HepG2 (cell line): ENCODE results near the gene MARS1. TPM values are rescaled to one million over a fixed set of nuclear protein-coding genes. Genes with fewer than 3 reads are reported as not detected.
A peak's percentile ranks its signal among the peaks of the same experiment; 100 is the strongest.

ENCODE experiments used
- ASH2L ChIP-seq: fragments of 300-600, 200-600 bp; sonication (generic); IDR thresholded peaks from 2 replicates; pipeline ENCODE4 v1.7.0; 2017; ENCODE audit warnings: low read depth, mild to moderate bottlenecking, moderate library complexity, mixed read lengths, low read length; ENCODE audit not compliant: insufficient read length
- ATM ChIP-seq: fragments of 450-650 bp; IDR thresholded peaks from 2 replicates; pipeline ENCODE4 v1.7.1; 2017; ENCODE audit warnings: mild to moderate bottlenecking, borderline replicate concordance
- EED ChIP-seq: sonication (generic); formaldehyde crosslinking; IDR thresholded peaks from 2 replicates; pipeline ENCODE4 v1.5.0; 2020; ENCODE audit warnings: mild to moderate bottlenecking, missing genetic modification reagents
- HHEX ChIP-seq: IDR thresholded peaks from 2 replicates; pipeline ENCODE4 v1.6.1; 2016; ENCODE audit warnings: control low read depth
- HNRNPLL ChIP-seq: fragments of 200-400 bp; formaldehyde crosslinking; IDR thresholded peaks from 2 replicates; pipeline ENCODE4 v1.6.1; 2017; ENCODE audit warnings: mild to moderate bottlenecking, low read depth, low read length; ENCODE audit not compliant: poor library complexity, severe bottlenecking
- MIER2 ChIP-seq: IDR thresholded peaks from 2 replicates; pipeline ENCODE4 v1.6.1; 2016; ENCODE audit warnings: missing biosample characterization, missing genetic modification reagents
- MXI1 ChIP-seq: IDR thresholded peaks from 3 replicates; pipeline ENCODE4 v1.6.1; 2012; ENCODE audit warnings: low read depth, low read length, inconsistent platforms, borderline replicate concordance
- NR2F6 ChIP-seq, 2 experiments: IDR thresholded peaks; 2 replicates each; pipeline ENCODE4 v1.6.1; 2016; ENCODE audit warnings: antibody characterized with exemption in 1 of 2, mild to moderate bottlenecking in 1 of 2
- RAD21 ChIP-seq: fragments of 450-650 bp; formaldehyde crosslinking; IDR thresholded peaks from 2 replicates; pipeline ENCODE4 v1.5.0; 2020; ENCODE audit warnings: mild to moderate bottlenecking
- SAP130 ChIP-seq: IDR thresholded peaks from 2 replicates; pipeline ENCODE4 v1.6.1; 2016; ENCODE audit warnings: low read depth
- SRSF1 ChIP-seq: fragments of 200-400 bp; formaldehyde crosslinking; optimal IDR thresholded peaks from 2 replicates; pipeline ENCODE3; 2017; ENCODE audit warnings: mild to moderate bottlenecking, low read depth, low read length, moderate library complexity
- SRSF4 ChIP-seq: fragments of 200-400 bp; formaldehyde crosslinking; IDR thresholded peaks from one replicate; pipeline ENCODE4 v1.6.1; 2018; ENCODE audit warnings: mild to moderate bottlenecking, low read depth, low read length, moderate library complexity; ENCODE audit not compliant: poor library complexity, severe bottlenecking
- STAG1 ChIP-seq: sonication (generic); formaldehyde crosslinking; IDR thresholded peaks from 2 replicates; pipeline ENCODE4 v1.4.0; 2020; ENCODE audit warnings: missing genetic modification reagents
- YEATS2 ChIP-seq: sonication (generic); formaldehyde crosslinking; IDR thresholded peaks from 2 replicates; pipeline ENCODE4 v1.4.0; 2020; ENCODE audit warnings: missing genetic modification reagents, borderline replicate concordance
- ZNF143 ChIP-seq: sonication (generic); formaldehyde crosslinking; IDR thresholded peaks from 2 replicates; pipeline ENCODE4 v1.4.0; 2020; ENCODE audit warnings: missing genetic modification reagents
- ZNF761 ChIP-seq: sonication (generic); formaldehyde crosslinking; conservative IDR thresholded peaks from 2 replicates; pipeline ENCODE4 v1.4.0; 2020; ENCODE audit warnings: mild to moderate bottlenecking, missing genetic modification reagents
- ZNF768 ChIP-seq: sonication (generic); formaldehyde crosslinking; IDR thresholded peaks from 2 replicates; pipeline ENCODE4 v1.4.0; 2020; ENCODE audit warnings: missing genetic modification reagents
- polyA plus RNA-seq, 8 experiments: library from polyadenylated mRNA; depleted of rRNA in 3 of 8; stranded (reverse) in 7 of 8; unstranded in 1 of 8; fragments of >200 nt; fragmentation: Illumina TruSeq in 4 of 8; extraction: Trizol in 4 of 8; gene quantifications; 2 replicates each; pipeline versions ENCODE4 v1.2.1 to v1.2.3, GENCODE V29; 2011 to 2016; ENCODE audit warnings: low read depth in 4 of 8, missing spikeins in 1 of 8, mixed read lengths in 1 of 8; ENCODE audit not compliant: insufficient read depth in 1 of 8
- total RNA-seq, 5 experiments: library from RNA; depleted of rRNA; stranded (reverse); fragments of >200 nt; fragmentation: Illumina TruSeq; extraction: Trizol; gene quantifications; 2 replicates each; pipeline ENCODE4 v1.2.3, GENCODE V29; 2016; ENCODE audit warnings: low read depth in 1 of 5
- TF ChIP-seq, protein P1 (sequence below): sonication (generic); formaldehyde crosslinking; IDR thresholded peaks from 2 replicates; pipeline ENCODE4 v1.5.0; 2020; ENCODE audit warnings: mild to moderate bottlenecking, missing genetic modification reagents
- TF ChIP-seq, protein P2 (sequence below): sonication (generic); formaldehyde crosslinking; IDR thresholded peaks from 2 replicates; pipeline ENCODE4 v1.4.0; 2020; ENCODE audit warnings: missing genetic modification reagents
- TF ChIP-seq, protein P3 (sequence below): sonication (generic); formaldehyde crosslinking; IDR thresholded peaks from 2 replicates; pipeline ENCODE4 v1.9.0; 2022; ENCODE audit warnings: low read depth, missing genetic modification reagents
- TF ChIP-seq, protein P4 (sequence below): sonication (generic); formaldehyde crosslinking; IDR thresholded peaks from 2 replicates; pipeline ENCODE4 v1.4.0; 2020; ENCODE audit warnings: missing genetic modification reagents
- TF ChIP-seq, protein P5 (sequence below): IDR thresholded peaks from 2 replicates; pipeline ENCODE4 v1.6.1; 2016; ENCODE audit warnings: missing genetic modification reagents, missing compliant biosample characterization

The MARS1 gene
- total and polyA plus RNA-seq, 2 of the 13 experiments (the other 11 are each of a cell fraction or from before 2014, with no cell fraction given): 115 to 181 TPM

DNA sequence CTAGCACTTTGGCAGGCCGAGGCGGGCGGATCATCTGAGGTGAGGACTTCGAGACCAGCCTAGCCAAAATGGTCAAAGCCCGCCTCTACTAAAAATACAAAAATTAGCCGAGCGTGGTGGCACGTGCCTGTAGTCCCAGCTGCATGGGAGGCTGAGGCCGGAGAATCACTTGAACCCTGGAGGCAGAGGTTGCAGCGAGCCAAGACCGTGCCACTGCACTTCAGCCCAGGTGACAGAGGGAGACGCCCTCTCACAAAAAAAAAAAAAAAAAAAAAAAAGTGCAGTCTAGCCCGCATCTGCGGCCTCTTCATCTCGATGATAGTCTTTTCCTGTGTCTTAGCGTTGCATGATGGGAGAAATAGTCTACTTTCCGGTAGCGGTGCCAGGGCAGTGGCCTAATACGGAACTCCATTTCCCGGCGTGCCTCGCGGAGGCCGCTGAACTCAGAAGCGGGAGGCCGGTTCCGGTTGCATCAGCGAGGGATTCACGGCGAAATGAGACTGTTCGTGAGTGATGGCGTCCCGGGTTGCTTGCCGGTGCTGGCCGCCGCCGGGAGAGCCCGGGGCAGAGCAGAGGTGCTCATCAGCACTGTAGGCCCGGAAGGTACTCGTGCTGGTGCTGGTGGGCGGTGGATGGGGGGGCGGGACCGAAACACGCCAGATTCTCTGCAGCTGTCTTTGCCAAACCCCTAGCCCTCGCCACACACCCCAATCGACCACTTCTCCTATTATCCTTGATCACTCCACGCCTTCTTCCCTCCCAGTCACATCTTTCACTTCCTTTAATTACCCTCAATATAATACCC is at the start of gene MARS1 (continued):
- TF ChIP-seq, protein P1, sequence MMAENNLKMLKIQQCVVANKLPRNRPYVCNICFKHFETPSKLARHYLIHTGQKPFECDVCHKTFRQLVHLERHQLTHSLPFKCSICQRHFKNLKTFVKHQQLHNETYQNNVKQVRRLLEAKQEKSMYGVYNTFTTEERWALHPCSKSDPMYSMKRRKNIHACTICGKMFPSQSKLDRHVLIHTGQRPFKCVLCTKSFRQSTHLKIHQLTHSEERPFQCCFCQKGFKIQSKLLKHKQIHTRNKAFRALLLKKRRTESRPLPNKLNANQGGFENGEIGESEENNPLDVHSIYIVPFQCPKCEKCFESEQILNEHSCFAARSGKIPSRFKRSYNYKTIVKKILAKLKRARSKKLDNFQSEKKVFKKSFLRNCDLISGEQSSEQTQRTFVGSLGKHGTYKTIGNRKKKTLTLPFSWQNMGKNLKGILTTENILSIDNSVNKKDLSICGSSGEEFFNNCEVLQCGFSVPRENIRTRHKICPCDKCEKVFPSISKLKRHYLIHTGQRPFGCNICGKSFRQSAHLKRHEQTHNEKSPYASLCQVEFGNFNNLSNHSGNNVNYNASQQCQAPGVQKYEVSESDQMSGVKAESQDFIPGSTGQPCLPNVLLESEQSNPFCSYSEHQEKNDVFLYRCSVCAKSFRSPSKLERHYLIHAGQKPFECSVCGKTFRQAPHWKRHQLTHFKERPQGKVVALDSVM (CRISPR knock-in tag): peak; percentile 98
- TF ChIP-seq MXI1 (peak; percentile 90; the same call in 2 of the 3 replicates), SAP130 (peak; percentile 97), YEATS2 (peak; percentile 92; the same call in 1 of the 2 replicates), SRSF4 (no peak), STAG1 (no peak), ASH2L (peak; percentile 73), EED (peak; percentile 52; the same call in 1 of the 2 replicates), ZNF143 (CRISPR knock-in tag) (peak; percentile 96), ZNF768 (CRISPR knock-in tag) (peak; percentile 56; the same call in 1 of the 2 replicates), ATM (no peak), ZNF761 (peak; percentile 58; the same call in 1 of the 2 replicates), HNRNPLL (peak; percentile 46), HHEX (CRISPR knock-in tag) (no peak), RAD21 (CRISPR knock-in tag) (0 out of 2 replicates have a peak, but pooled peaks have one; percentile 30), MIER2 (CRISPR knock-in tag) (no peak), NR2F6 (IDR thresholded peaks at IDR 0.05) (no peak), NR2F6 (CRISPR knock-in tag; IDR thresholded peaks at IDR 0.05) (no peak), SRSF1 (peak; percentile 81)
- TF ChIP-seq, protein P2, sequence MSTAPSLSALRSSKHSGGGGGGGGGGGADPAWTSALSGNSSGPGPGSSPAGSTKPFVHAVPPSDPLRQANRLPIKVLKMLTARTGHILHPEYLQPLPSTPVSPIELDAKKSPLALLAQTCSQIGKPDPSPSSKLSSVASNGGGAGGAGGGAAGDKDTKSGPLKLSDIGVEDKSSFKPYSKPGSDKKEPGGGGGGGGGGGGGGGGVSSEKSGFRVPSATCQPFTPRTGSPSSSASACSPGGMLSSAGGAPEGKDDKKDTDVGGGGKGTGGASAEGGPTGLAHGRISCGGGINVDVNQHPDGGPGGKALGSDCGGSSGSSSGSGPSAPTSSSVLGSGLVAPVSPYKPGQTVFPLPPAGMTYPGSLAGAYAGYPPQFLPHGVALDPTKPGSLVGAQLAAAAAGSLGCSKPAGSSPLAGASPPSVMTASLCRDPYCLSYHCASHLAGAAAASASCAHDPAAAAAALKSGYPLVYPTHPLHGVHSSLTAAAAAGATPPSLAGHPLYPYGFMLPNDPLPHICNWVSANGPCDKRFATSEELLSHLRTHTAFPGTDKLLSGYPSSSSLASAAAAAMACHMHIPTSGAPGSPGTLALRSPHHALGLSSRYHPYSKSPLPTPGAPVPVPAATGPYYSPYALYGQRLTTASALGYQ (CRISPR knock-in tag): no peak
- TF ChIP-seq, protein P3, sequence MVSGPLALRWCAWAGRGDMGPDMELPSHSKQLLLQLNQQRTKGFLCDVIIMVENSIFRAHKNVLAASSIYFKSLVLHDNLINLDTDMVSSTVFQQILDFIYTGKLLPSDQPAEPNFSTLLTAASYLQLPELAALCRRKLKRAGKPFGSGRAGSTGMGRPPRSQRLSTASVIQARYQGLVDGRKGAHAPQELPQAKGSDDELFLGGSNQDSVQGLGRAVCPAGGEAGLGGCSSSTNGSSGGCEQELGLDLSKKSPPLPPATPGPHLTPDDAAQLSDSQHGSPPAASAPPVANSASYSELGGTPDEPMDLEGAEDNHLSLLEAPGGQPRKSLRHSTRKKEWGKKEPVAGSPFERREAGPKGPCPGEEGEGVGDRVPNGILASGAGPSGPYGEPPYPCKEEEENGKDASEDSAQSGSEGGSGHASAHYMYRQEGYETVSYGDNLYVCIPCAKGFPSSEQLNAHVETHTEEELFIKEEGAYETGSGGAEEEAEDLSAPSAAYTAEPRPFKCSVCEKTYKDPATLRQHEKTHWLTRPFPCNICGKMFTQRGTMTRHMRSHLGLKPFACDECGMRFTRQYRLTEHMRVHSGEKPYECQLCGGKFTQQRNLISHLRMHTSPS (CRISPR knock-in tag): no peak
- TF ChIP-seq, protein P4, sequence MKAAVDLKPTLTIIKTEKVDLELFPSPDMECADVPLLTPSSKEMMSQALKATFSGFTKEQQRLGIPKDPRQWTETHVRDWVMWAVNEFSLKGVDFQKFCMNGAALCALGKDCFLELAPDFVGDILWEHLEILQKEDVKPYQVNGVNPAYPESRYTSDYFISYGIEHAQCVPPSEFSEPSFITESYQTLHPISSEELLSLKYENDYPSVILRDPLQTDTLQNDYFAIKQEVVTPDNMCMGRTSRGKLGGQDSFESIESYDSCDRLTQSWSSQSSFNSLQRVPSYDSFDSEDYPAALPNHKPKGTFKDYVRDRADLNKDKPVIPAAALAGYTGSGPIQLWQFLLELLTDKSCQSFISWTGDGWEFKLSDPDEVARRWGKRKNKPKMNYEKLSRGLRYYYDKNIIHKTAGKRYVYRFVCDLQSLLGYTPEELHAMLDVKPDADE (CRISPR knock-in tag): no peak
- TF ChIP-seq, protein P5, sequence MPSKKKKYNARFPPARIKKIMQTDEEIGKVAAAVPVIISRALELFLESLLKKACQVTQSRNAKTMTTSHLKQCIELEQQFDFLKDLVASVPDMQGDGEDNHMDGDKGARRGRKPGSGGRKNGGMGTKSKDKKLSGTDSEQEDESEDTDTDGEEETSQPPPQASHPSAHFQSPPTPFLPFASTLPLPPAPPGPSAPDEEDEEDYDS: peak; percentile 86
